BLaER1 treated with 17β-estradiol and CSF1 and Interleukin-3, amounts not matched to agents 10 nM and 100 nM (cell line): ENCODE results near the gene KLF9.

Source experiments
- H3K27ac ChIP-seq, 11 experiments: shearing (Covaris generic); formaldehyde crosslinking; 2 replicates each; pipeline ENCODE4 v1.8.1; 2022
- H3K27me3 ChIP-seq, 11 experiments: shearing (Covaris generic); formaldehyde crosslinking; 2 replicates each; pipeline ENCODE4 v1.8.1; 2022
- H3K36me3 ChIP-seq, 11 experiments: shearing (Covaris generic); formaldehyde crosslinking; 2 replicates each; pipeline ENCODE4 v1.8.1; 2022
- H3K4me1 ChIP-seq, 10 experiments: shearing (Covaris generic); formaldehyde crosslinking; 2 replicates each; pipeline ENCODE4 v1.8.1; 2022
- H3K4me2 ChIP-seq, 11 experiments: shearing (Covaris generic); formaldehyde crosslinking; 2 replicates each; pipeline ENCODE4 v1.8.1; 2022
- H3K4me3 ChIP-seq, 10 experiments: shearing (Covaris generic); formaldehyde crosslinking; 2 replicates each; pipeline ENCODE4 v1.8.1; 2022
- H3K9ac ChIP-seq, 11 experiments: shearing (Covaris generic); formaldehyde crosslinking; 2 replicates each; pipeline ENCODE4 v1.8.1; 2022
- H3K9me3 ChIP-seq, 11 experiments: shearing (Covaris generic); formaldehyde crosslinking; replicated peaks in 1 of 11; 2 replicates each; pipeline ENCODE4 v1.8.1; 2022
- H4K20me1 ChIP-seq, 11 experiments: shearing (Covaris generic); formaldehyde crosslinking; 2 replicates each; pipeline ENCODE4 v1.8.1; 2022
- Cebpa-rat ChIP-seq, 11 experiments: shearing (Covaris generic); IDR thresholded peaks; 2 replicates each; pipeline ENCODE4 v1.8.1; 2022

Gene KLF9

DNA sequence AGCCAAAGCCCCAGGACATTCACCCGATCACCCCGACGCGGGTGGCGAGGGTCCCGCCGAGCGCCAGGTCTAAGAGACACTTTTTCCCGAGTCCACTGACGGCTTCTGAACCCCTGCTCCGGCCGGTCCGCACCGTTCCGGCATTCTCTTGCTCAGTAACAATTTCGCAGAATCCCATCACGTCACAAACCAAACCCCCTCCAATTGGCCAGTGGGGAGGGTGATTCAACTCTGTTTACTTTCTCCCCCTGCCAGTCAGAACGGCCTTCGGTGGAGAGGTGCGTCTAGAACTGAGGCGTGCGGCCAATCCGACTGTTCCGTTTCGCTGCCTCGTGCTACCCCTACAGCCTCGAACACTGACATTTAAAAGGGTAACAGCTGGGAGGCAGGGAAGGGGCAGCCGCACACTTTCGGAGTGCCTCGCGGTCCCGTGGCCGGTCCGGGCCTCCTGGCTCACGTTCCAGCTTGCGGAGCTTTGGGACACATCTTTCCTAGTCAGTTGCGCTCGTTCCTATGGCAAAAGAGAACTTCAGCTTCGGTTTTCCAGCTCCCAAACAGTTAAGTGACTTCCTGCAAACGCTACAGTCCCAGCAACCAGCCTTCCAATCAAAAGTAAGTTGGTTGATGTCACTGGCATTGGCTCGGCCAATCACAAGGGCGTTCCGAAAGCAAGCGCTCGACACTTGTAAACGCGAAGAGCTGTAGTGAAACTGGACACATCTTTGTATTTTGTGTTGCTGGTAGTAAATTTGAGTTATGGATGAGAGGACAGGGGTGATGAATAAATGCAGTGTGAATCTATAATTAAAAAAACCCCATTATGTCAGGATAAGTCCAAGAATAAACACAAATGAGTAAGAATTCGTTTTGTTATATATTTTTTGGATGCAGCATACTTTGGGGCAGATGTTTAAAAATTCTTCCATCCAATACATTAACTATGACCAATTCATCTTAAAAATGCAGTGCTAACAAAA lies at the start of gene KLF9:
KLF9 (minus strand) TSS at position 859 of the 977 bp plus-strand sequence. CDS start 1,294 bp downstream, outside the sequence.
- Histone ChIP-seq H3K9me3 (no peaks in the 10 kb centered on the region), H3K9ac (peak within 1 kb of the TSS; percentile 87 to 97 (median 95)), H3K36me3 (no peaks in the 10 kb centered on the region), H4K20me1 (peaks cover 0 to 23% (median 9%) of the 10 kb centered on the region in 11 experiments; a peak in 7 of 22 replicates), H3K4me3 (peak within 1 kb of the TSS; percentile 76 to 94 (median 88)), H3K4me1 (peaks cover 50 to 65% (median 57%) of the 10 kb centered on the region in 10 experiments), H3K27me3 (no peaks in the 10 kb centered on the region; a peak in 3 of 22 replicates), H3K27ac (peak within 1 kb of the TSS; percentile 87 to 96 (median 93)), H3K4me2 (peak within 1 kb of the TSS; percentile 82 to 98 (median 94))
- no peak for TF ChIP-seq Cebpa-rat (IDR thresholded peaks at IDR 0.05)

DNA sequence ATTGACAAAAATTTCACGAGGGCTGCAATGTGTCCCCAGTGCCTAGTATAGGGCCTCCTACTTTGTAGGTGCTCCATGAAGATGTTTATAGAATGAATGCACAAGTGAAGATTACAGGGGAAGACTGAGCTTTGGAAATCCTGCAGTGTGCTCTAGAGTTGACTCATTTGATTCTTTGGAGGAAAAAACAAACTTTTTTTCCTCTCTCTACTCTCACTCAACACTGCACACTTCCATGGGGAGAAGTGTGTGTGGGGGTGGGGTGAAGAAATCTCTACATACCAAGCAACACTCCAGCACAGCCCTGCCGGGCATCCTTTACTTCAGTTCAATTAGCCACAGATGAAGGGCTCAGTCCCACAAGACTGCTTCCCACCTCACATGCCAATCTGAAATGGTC lies 49.4 kb upstream of the KLF9 start:
- Histone ChIP-seq H3K4me3 (no peak overlapping the region), H3K4me2 (no peak overlapping the region), H3K36me3 (no peaks in the 10 kb centered on the region), H3K9me3 (no peaks in the 10 kb centered on the region), H4K20me1 (no peaks in the 10 kb centered on the region), H3K4me1 (peaks cover 0 to 47% (median 2%) of the 10 kb centered on the region in 10 experiments; a peak in 7 of 20 replicates), H3K27me3 (no peaks in the 10 kb centered on the region), H3K27ac (no peak overlapping the region), H3K9ac (no peak overlapping the region)
- no peak for TF ChIP-seq Cebpa-rat (IDR thresholded peaks at IDR 0.05)

DNA sequence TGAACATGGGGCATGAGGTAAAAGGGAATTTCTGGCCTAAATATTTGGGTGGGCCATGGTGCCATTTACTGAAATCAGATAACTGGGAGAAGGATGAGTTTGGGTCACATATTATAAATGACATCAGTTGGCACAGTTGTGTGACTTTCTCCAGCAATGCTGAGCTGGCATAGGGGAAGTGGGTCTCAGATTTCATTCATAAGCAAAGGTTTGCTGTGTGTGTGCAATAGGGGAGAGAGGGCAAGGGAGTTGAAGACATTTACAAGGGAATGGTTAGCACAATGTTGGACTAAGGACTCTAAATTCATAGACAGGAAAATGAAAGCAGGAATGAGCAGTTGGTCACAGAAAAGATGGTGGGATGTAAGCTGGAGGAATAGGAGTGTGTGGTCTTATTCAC lies 47.8 kb upstream of the KLF9 start:
- no peak overlapping the region for H3K4me3 ChIP-seq
- no peaks in the 10 kb centered on the region for H3K9me3 ChIP-seq
- TF ChIP-seq Cebpa-rat (IDR thresholded peaks at IDR 0.05), result no peak
- H3K4me1 ChIP-seq, result peaks cover 0 to 31% (median 2%) of the 10 kb centered on the region in 10 experiments; a peak in 7 of 20 replicates
- H3K27ac ChIP-seq, result no peak overlapping the region
- H3K36me3 ChIP-seq, result no peaks in the 10 kb centered on the region
- H4K20me1 ChIP-seq, result no peaks in the 10 kb centered on the region
- H3K4me2 ChIP-seq, result peak overlapping the region in 2 of 11 experiments; percentile 38 to 48; a peak in 4 of 22 replicates
- no peak overlapping the region for H3K9ac ChIP-seq
- no peaks in the 10 kb centered on the region for H3K27me3 ChIP-seq

DNA sequence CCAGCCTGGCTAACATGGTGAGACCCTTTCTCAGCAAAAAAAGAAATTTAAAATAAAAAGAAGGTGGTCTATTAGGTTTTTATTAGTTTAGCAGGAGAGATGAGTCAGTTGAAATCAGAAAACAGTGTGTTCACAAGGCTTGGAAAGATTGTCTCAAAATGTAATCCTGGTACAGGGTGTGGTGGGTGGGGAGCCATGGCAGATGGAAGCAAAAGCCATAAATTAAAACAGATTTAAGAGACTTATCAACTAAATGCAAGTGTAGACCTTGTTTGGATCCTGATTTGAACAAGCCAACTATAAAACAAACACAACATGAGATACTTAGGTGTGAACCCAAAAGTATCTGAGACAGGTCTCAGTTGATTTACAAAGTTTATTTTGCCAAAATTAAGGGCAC lies 42.8 kb upstream of the KLF9 start:
- H3K9me3 ChIP-seq, result no peaks in the 10 kb centered on the region
- H3K4me1 ChIP-seq, result peaks cover 0 to 6% (median 0%) of the 10 kb centered on the region in 10 experiments; a peak in 5 of 20 replicates
- H3K27ac ChIP-seq, result no peak overlapping the region
- no peak for TF ChIP-seq Cebpa-rat (IDR thresholded peaks at IDR 0.05)
- no peak overlapping the region for H3K4me2 ChIP-seq
- H3K9ac ChIP-seq, result no peak overlapping the region
- no peaks in the 10 kb centered on the region for H3K27me3 ChIP-seq
- no peaks in the 10 kb centered on the region for H3K36me3 ChIP-seq
- no peaks in the 10 kb centered on the region for H4K20me1 ChIP-seq
- no peak overlapping the region for H3K4me3 ChIP-seq

DNA sequence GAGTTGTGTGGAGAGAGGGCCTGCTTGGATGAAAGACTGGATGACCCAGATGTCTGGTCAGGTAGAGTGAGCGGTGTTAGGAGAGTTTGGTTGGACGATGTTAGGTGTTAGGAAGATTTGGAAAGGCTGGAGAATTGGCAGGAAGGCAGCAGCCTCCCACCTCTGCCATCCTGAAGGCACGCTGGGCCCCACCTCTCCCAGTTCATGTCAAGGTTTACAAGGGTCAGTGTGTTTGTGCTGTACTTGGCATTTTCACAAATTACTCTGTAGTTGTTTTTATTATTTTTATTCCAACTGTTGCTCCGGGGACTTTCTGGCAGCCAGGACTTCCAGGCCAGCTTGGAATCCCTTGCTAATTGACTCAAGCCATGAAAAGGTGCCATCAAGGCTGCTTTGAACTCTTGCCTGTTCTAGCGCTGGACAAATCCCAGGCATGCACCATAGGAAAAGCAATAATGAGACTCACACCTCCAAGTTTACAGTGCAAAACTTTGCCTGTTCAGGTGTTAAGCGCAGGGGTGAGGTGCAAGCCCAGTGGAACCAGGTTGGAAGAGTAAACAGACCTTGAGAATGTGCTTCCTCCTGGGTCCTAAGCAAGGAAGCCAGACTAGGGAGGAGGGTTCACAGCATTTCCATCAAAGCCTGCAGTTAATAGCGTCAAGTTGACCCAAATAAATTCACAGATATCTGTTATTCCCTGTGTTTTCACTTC lies 41.7 kb upstream of the KLF9 start:
- no peak overlapping the region for H3K4me2 ChIP-seq
- TF ChIP-seq Cebpa-rat (IDR thresholded peaks at IDR 0.05), result no peak
- H3K27ac ChIP-seq, result no peak overlapping the region
- H3K4me1 ChIP-seq, result 0 out of 20 replicates have a peak, but pooled peaks cover 0 to 4% (median 0%) of the 10 kb centered on the region in 10 experiments
- no peaks in the 10 kb centered on the region for H4K20me1 ChIP-seq
- H3K36me3 ChIP-seq, result no peaks in the 10 kb centered on the region
- no peak overlapping the region for H3K9ac ChIP-seq
- no peaks in the 10 kb centered on the region for H3K27me3 ChIP-seq
- H3K9me3 ChIP-seq, result no peaks in the 10 kb centered on the region
- H3K4me3 ChIP-seq, result no peak overlapping the region

DNA sequence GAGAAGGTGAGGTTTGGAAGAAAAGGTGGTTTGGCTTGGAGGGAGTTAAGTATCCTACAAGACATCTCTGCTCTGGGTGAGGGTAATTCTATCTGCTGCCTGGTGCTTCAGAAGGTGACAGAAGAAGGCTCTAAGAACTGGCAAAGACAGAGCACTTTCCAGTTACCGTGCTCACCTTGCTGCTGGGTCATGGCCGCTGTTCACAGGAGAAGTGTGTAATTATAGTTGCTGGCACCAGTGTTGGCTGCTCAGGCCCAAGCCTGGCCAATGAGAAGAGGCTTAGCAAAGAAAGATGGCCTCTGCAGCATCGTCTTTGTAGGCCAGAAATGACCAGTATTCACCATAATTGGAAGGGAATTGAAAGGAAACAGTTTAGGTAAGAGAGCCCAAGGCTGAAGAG lies 37.9 kb upstream of the KLF9 start:
- Histone ChIP-seq H3K36me3 (no peaks in the 10 kb centered on the region), H3K9ac (no peak overlapping the region), H3K4me2 (no peak overlapping the region), H3K4me1 (peaks cover 0 to 7% (median 0%) of the 10 kb centered on the region in 10 experiments; a peak in 2 of 20 replicates), H3K9me3 (no peaks in the 10 kb centered on the region), H3K27me3 (no peaks in the 10 kb centered on the region), H3K4me3 (no peak overlapping the region), H4K20me1 (no peaks in the 10 kb centered on the region), H3K27ac (no peak overlapping the region)
- TF ChIP-seq Cebpa-rat (IDR thresholded peaks at IDR 0.05), result no peak

DNA sequence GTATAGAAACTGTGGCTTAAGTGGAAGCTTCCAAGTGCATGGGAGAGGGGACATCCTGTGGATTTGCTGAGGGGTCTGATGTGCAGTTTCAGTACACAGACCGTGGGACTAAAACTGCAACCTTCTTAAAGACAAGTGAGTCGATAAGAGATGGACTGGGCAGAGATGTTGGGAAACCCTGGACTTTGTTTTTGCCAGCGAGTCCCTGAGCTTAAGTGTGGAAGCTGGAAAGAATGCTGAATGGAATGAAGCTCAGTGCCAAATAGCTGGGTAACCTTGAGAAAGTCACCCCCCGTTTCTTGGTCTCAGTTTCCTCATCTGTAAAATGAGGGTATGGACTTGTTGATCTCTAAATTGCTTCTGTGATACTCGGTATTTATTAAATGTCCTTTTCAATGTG lies 37.3 kb upstream of the KLF9 start:
- no peaks in the 10 kb centered on the region for H4K20me1 ChIP-seq
- H3K4me1 ChIP-seq, result peaks cover 0 to 7% (median 0%) of the 10 kb centered on the region in 10 experiments; a peak in 2 of 20 replicates
- no peaks in the 10 kb centered on the region for H3K27me3 ChIP-seq

DNA sequence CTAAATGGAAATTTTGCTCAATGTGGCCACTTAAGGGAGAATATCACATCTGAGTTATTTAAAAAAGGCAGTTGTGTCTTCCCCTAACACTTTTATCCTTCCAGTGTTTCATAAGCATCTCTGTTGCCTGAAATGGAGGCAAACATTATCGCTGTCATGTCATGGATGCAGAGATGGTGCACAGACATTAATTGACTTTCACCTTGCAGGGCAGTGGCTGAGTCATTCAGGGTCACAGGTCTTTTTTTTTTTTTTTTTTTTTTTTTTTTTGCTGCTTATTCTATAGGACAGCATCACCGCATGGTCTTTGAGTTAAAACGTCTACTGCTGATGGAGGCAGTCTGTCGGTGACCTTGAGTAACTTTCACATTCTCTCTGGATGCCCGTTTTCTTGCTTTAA lies 36.3 kb upstream of the KLF9 start:
- Histone ChIP-seq H3K4me3 (no peak overlapping the region), H3K27me3 (no peaks in the 10 kb centered on the region), H4K20me1 (no peaks in the 10 kb centered on the region), H3K4me1 (peaks cover 0 to 7% (median 0%) of the 10 kb centered on the region in 10 experiments; a peak in 2 of 20 replicates), H3K36me3 (no peaks in the 10 kb centered on the region), H3K9me3 (no peaks in the 10 kb centered on the region), H3K27ac (no peak overlapping the region), H3K4me2 (no peak overlapping the region), H3K9ac (no peak overlapping the region)
- no peak for TF ChIP-seq Cebpa-rat (IDR thresholded peaks at IDR 0.05)

More for the DNA sequence above, 37.3 kb upstream of the KLF9 start:
- no peak overlapping the region for H3K27ac ChIP-seq
- H3K4me3 ChIP-seq, result no peak overlapping the region
- TF ChIP-seq Cebpa-rat (IDR thresholded peaks at IDR 0.05), result no peak
- H3K36me3 ChIP-seq, result no peaks in the 10 kb centered on the region
- no peak overlapping the region for H3K4me2 ChIP-seq
- H3K9ac ChIP-seq, result no peak overlapping the region
- no peaks in the 10 kb centered on the region for H3K9me3 ChIP-seq

DNA sequence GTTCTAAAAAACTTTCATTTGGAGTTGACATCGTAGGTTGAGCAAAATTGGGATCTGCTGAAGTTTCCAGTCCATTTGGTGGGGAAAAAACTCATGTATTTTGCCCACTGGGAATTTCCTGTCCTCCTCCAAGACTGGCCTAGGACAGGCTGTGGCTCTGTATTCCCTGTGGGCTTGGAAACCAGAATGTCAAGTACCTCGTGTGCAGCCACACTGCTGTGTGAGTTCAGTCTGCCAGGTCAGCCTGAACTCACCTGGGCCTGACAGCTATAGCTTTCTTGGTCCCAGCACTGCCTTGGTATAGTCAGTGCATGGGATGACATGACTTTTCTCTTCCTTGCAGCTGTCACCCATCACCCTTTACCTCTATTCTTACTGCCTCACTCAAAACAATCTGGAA lies 35.0 kb upstream of the KLF9 start:
- Histone ChIP-seq H4K20me1 (no peaks in the 10 kb centered on the region), H3K4me3 (no peak overlapping the region), H3K4me2 (no peak overlapping the region), H3K27me3 (no peaks in the 10 kb centered on the region), H3K9ac (no peak overlapping the region), H3K4me1 (peaks cover 0 to 7% (median 0%) of the 10 kb centered on the region in 10 experiments; a peak in 2 of 20 replicates), H3K9me3 (no peaks in the 10 kb centered on the region), H3K27ac (no peak overlapping the region), H3K36me3 (no peaks in the 10 kb centered on the region)
- TF ChIP-seq Cebpa-rat (IDR thresholded peaks at IDR 0.05), result no peak
